ENCODE measurements around the gene DNAJC21. TPM values are rescaled to one million over a fixed set of nuclear protein-coding genes. Genes with fewer than 3 reads are reported as not detected.

Gene DNAJC21
- total and polyA plus RNA-seq, 7 experiments from 2014 or later, result 17.3 to 66.4 (median 48.6) TPM

GRCh38 chr5:34903260-34903659 lies 26.1 kb upstream of the DNAJC21 start:
- intact Hi-C loops (cut with micrococcal nuclease), result no loop called here
- ATAC-seq (no peak), DNase-seq (no peak)
- CTCF ChIA-PET, result interaction anchor here (0.9 to 6.5 kb wide), 4 partner anchors 29 to 1023 kb away, joined by 3 to 35 read pairs (median 3); no protein-coding TSS in a partner anchor
- Mint-ChIP-seq H3K27ac (peak overlapping the region in 2 of 9 donors; percentile 56 to 68), H3K9me3 (no peaks in the 10 kb centered on the region), H3K4me1 (no peaks in the 10 kb centered on the region), H3K27me3 (no peaks in the 10 kb centered on the region), H3K4me3 (no peak overlapping the region), H3K36me3 (peaks cover 0 to 8% (median 3%) of the 10 kb centered on the region in 5 donors)
- no peaks in the 10 kb centered on the region for H3K4me1 ChIP-seq (ENCODE audit: control insufficient read depth in 2 of 2, insufficient read depth in 2 of 2, low read length in 2 of 2)
- POLR2A ChIA-PET, result interaction anchor here (0.9 kb wide), 1 partner anchor 12 kb away, joined by 4 read pairs; the partner anchor contains the start of genes BRIX1 and RAD1
- no peaks in the 10 kb centered on the region for H3K27me3 ChIP-seq (ENCODE audit: control insufficient read depth in 2 of 2, insufficient read depth in 2 of 2, low read length in 2 of 2)
- H3K4me3 ChIP-seq (ENCODE audit: low read length), result no peak overlapping the region
- H3K27ac ChIP-seq (ENCODE audit: low read depth, low read length), result no peak overlapping the region
- H3K9me3 ChIP-seq (ENCODE audit: control insufficient read depth in 2 of 3, low read length in 3 of 3), result no peaks in the 10 kb centered on the region
- H3K36me3 ChIP-seq (ENCODE audit: control insufficient read depth in 2 of 3, insufficient read depth in 3 of 3, low read length in 3 of 3), result peaks cover 0 to 3% (median 0%) of the 10 kb centered on the region in 3 experiments

- Histone ChIP-seq H3K27me3 (ENCODE audit: control insufficient read depth in 2 of 2, insufficient read depth in 2 of 2, low read length in 2 of 2) (no peaks in the 10 kb centered on the region), H3K4me3 (ENCODE audit: low read length) (no peak overlapping the region), H3K4me1 (ENCODE audit: control insufficient read depth in 2 of 2, insufficient read depth in 2 of 2, low read length in 2 of 2) (no peaks in the 10 kb centered on the region), H3K36me3 (ENCODE audit: control insufficient read depth in 2 of 3, insufficient read depth in 3 of 3, low read length in 3 of 3) (peaks cover 0 to 8% (median 0%) of the 10 kb centered on the region in 3 experiments), H3K9me3 (ENCODE audit: control insufficient read depth in 2 of 3, low read length in 3 of 3) (no peaks in the 10 kb centered on the region), H3K27ac (ENCODE audit: low read depth, low read length) (no peak overlapping the region)
- Mint-ChIP-seq H3K36me3 (peaks cover 0 to 13% (median 10%) of the 10 kb centered on the region in 5 donors), H3K27ac (no peak overlapping the region), H3K9me3 (no peaks in the 10 kb centered on the region), H3K27me3 (no peaks in the 10 kb centered on the region), H3K4me1 (peaks cover 0 to 3% (median 0%) of the 10 kb centered on the region in 7 donors), H3K4me3 (no peak overlapping the region)
- ATAC-seq (no peak), DNase-seq (no peak)
- POLR2A ChIA-PET, result interaction anchor here (1.0 kb wide), 1 partner anchor 10 kb away, joined by 4 read pairs; the partner anchor contains the start of genes BRIX1 and RAD1
- CTCF ChIA-PET, result interaction anchor here (1.0 to 1.6 kb wide), 3 partner anchors 9 to 419 kb away, joined by 4 to 5 read pairs (median 4); no protein-coding TSS in a partner anchor
- intact Hi-C loops (cut with micrococcal nuclease), result no loop called here
Observed at GRCh38 chr5:34905564-34905963, 23.8 kb upstream of the DNAJC21 start.

- Histone ChIP-seq H3K9me3 (ENCODE audit: control insufficient read depth in 2 of 3, low read length in 3 of 3) (no peaks in the 10 kb centered on the region), H3K4me1 (ENCODE audit: control insufficient read depth in 2 of 2, insufficient read depth in 2 of 2, low read length in 2 of 2) (peaks cover 19 to 34% of the 10 kb centered on the region in 2 donors), H3K4me3 (ENCODE audit: low read length) (no peak overlapping the region), H3K27ac (ENCODE audit: low read depth, low read length) (no peak overlapping the region), H3K27me3 (ENCODE audit: control insufficient read depth in 2 of 2, insufficient read depth in 2 of 2, low read length in 2 of 2) (no peaks in the 10 kb centered on the region), H3K36me3 (ENCODE audit: control insufficient read depth in 2 of 3, insufficient read depth in 3 of 3, low read length in 3 of 3) (peaks cover 0 to 32% (median 6%) of the 10 kb centered on the region in 3 experiments)
- Mint-ChIP-seq H3K4me1 (peaks cover 17 to 41% (median 35%) of the 10 kb centered on the region in 7 donors), H3K27me3 (no peaks in the 10 kb centered on the region), H3K27ac (no peak overlapping the region), H3K36me3 (peaks cover 0 to 22% (median 11%) of the 10 kb centered on the region in 5 donors), H3K9me3 (no peaks in the 10 kb centered on the region), H3K4me3 (no peak overlapping the region)
- DNase-seq (no peak), ATAC-seq (no peak)
- intact Hi-C loops (cut with micrococcal nuclease), result no loop called here
- ChIA-PET CTCF (no interaction called here), POLR2A (interaction anchor here (4.8 kb wide), 1 partner anchor 16 kb away, joined by 91 read pairs; the partner anchor contains the start of gene DNAJC21)
Observed at GRCh38 chr5:34913072-34913471, 16.3 kb upstream of the DNAJC21 start.

GRCh38 chr5:34914671-34915138 lies 14.7 kb upstream of the DNAJC21 start:
- POLR2A ChIA-PET, result interaction anchor here (0.5 to 4.8 kb wide), 8 partner anchors 9 to 1236 kb away, joined by 3 to 91 read pairs (median 5); partner anchors contain the start of genes DNAJC21 and TTC23L
- Histone ChIP-seq H3K4me3 (ENCODE audit: low read length) (peak overlapping the region; percentile 99), H3K36me3 (ENCODE audit: control insufficient read depth in 2 of 3, insufficient read depth in 3 of 3, low read length in 3 of 3) (peaks cover 0 to 24% (median 6%) of the 10 kb centered on the region in 3 experiments), H3K27me3 (ENCODE audit: control insufficient read depth in 2 of 2, insufficient read depth in 2 of 2, low read length in 2 of 2) (no peaks in the 10 kb centered on the region), H3K27ac (ENCODE audit: low read depth, low read length) (peak overlapping the region; percentile 84), H3K4me1 (ENCODE audit: control insufficient read depth in 2 of 2, insufficient read depth in 2 of 2, low read length in 2 of 2) (peaks cover 19 to 34% of the 10 kb centered on the region in 2 donors), H3K9me3 (ENCODE audit: control insufficient read depth in 2 of 3, low read length in 3 of 3) (no peaks in the 10 kb centered on the region)
- CTCF ChIA-PET, result interaction anchor here (1.3 to 4.0 kb wide), 2 partner anchors 15 to 1480 kb away, joined by 3 to 19 read pairs; partner anchors contain the start of gene DNAJC21
- ATAC-seq (no peak), DNase-seq (peak in 4 of 9 donors; percentile 5 to 40 (median 14))
- Mint-ChIP-seq H3K4me1 (peaks cover 17 to 41% (median 35%) of the 10 kb centered on the region in 7 donors), H3K36me3 (peaks cover 0 to 22% (median 9%) of the 10 kb centered on the region in 5 donors), H3K9me3 (no peaks in the 10 kb centered on the region), H3K4me3 (no peak overlapping the region), H3K27me3 (no peaks in the 10 kb centered on the region), H3K27ac (no peak overlapping the region)
- intact Hi-C loops (cut with micrococcal nuclease), result loop anchor here (1.0 to 5.0 kb wide), 9 partner anchors 10 to 1962 kb away; partner anchors contain the start of genes AMACR (in 2 of the 2), DNAJC21 (in 2 of the 2), SKP2 (in 2 of the 2) and TTC23L (in 2 of the 2)

- H3K4me1 ChIP-seq (ENCODE audit: control insufficient read depth in 2 of 2, insufficient read depth in 2 of 2, low read length in 2 of 2), result peaks cover 19 to 34% of the 10 kb centered on the region in 2 donors
- Mint-ChIP-seq H3K36me3 (peaks cover 0 to 18% (median 8%) of the 10 kb centered on the region in 5 donors), H3K4me1 (peaks cover 17 to 41% (median 35%) of the 10 kb centered on the region in 7 donors), H3K9me3 (no peaks in the 10 kb centered on the region), H3K27ac (peak within 1 kb of the TSS in 2 of 9 donors; percentile 59 to 69), H3K27me3 (no peaks in the 10 kb centered on the region), H3K4me3 (peak within 1 kb of the TSS in 3 of 10 donors; percentile 56 to 80 (median 60))
- peak within 1 kb of the TSS; percentile 99 for H3K4me3 ChIP-seq (ENCODE audit: low read length)
- H3K27ac ChIP-seq (ENCODE audit: low read depth, low read length), result peak within 1 kb of the TSS; percentile 84
- peak; percentile 86 to 95 (median 92) for DNase-seq
- H3K9me3 ChIP-seq (ENCODE audit: control insufficient read depth in 2 of 3, low read length in 3 of 3), result no peaks in the 10 kb centered on the region
- H3K27me3 ChIP-seq (ENCODE audit: control insufficient read depth in 2 of 2, insufficient read depth in 2 of 2, low read length in 2 of 2), result no peaks in the 10 kb centered on the region
- H3K36me3 ChIP-seq (ENCODE audit: control insufficient read depth in 2 of 3, insufficient read depth in 3 of 3, low read length in 3 of 3), result peaks cover 0 to 26% (median 6%) of the 10 kb centered on the region in 3 experiments
- CTCF ChIA-PET, result interaction anchor here (1.3 to 4.0 kb wide), 2 partner anchors 14 to 1480 kb away, joined by 3 to 19 read pairs; partner anchors contain the start of gene DNAJC21
- intact Hi-C loops (cut with micrococcal nuclease), result loop anchor here (1.0 to 5.0 kb wide), 9 partner anchors 9 to 1961 kb away; partner anchors contain the start of genes AMACR (in 2 of the 2), DNAJC21 (in 2 of the 2), SKP2 (in 2 of the 2) and TTC23L (in 2 of the 2)
- peak; percentile 99 for ATAC-seq
- POLR2A ChIA-PET, result interaction anchor here (0.5 to 4.8 kb wide), 14 partner anchors 9 to 1235 kb away, joined by 3 to 91 read pairs (median 5); partner anchors contain the start of genes AMACR, DNAJC21 and TTC23L
Observed at GRCh38 chr5:34915139-34915855, 14.1 kb upstream of the DNAJC21 start, which contains the start of the genes BRIX1 and RAD1. Gene BRIX1, plus strand, starts transcription at chr5:34915711. Its CDS starts 28 bp downstream, at chr5:34915739. Gene RAD1, minus strand, starts transcription at chr5:34915504. Its CDS starts 612 bp downstream, at chr5:34914892.

DNA sequence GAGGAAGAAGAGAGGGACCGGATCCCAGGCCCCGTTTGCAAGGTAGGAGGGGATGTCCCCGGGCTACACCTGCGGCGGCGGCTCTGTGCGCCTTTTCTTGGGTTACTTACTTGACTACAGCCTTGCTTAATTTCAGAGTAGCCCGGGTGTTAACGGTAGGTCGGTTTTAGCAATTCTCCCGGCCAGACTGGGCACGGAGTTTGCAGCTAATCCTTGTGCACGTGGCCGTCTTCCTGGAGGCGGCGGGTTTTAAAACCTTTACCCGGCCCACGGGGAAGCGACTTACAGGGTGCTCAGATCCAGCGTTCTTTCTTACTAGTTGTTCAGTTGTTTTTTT lies 13.5 kb upstream of the DNAJC21 start:
- Mint-ChIP-seq H3K4me3 (no peak overlapping the region), H3K36me3 (peaks cover 0 to 21% (median 10%) of the 10 kb centered on the region in 5 donors), H3K27ac (no peak overlapping the region), H3K27me3 (no peaks in the 10 kb centered on the region), H3K4me1 (peaks cover 18 to 42% (median 35%) of the 10 kb centered on the region in 7 donors), H3K9me3 (no peaks in the 10 kb centered on the region)
- intact Hi-C loops (cut with micrococcal nuclease), result loop anchor here (1.0 to 5.0 kb wide), 9 partner anchors 8 to 1960 kb away; partner anchors contain the start of genes AMACR (in 2 of the 2), DNAJC21 (in 2 of the 2), SKP2 (in 2 of the 2) and TTC23L (in 2 of the 2)
- ChIA-PET POLR2A (interaction anchor here (0.7 to 4.8 kb wide), 10 partner anchors 8 to 1235 kb away, joined by 3 to 91 read pairs (median 6); partner anchors contain the start of genes AMACR, DNAJC21 and TTC23L), CTCF (interaction anchor here (1.3 to 4.0 kb wide), 2 partner anchors 14 to 1481 kb away, joined by 3 to 19 read pairs; partner anchors contain the start of gene DNAJC21)
- no peak for ATAC-seq
- DNase-seq, result no peak
- peak overlapping the region; percentile 84 for H3K27ac ChIP-seq (ENCODE audit: low read depth, low read length)
- no peaks in the 10 kb centered on the region for H3K9me3 ChIP-seq (ENCODE audit: control insufficient read depth in 2 of 3, low read length in 3 of 3)
- H3K4me1 ChIP-seq (ENCODE audit: control insufficient read depth in 2 of 2, insufficient read depth in 2 of 2, low read length in 2 of 2), result peaks cover 19 to 34% of the 10 kb centered on the region in 2 donors
- no peaks in the 10 kb centered on the region for H3K27me3 ChIP-seq (ENCODE audit: control insufficient read depth in 2 of 2, insufficient read depth in 2 of 2, low read length in 2 of 2)
- peaks cover 0 to 31% (median 6%) of the 10 kb centered on the region in 3 experiments for H3K36me3 ChIP-seq (ENCODE audit: control insufficient read depth in 2 of 3, insufficient read depth in 3 of 3, low read length in 3 of 3)
- peak overlapping the region; percentile 99 for H3K4me3 ChIP-seq (ENCODE audit: low read length)

Measured in naive thymus-derived CD4-positive, alpha-beta T cell (primary cell).